Endothelial cell of umbilical vein (primary cell): ENCODE measurements around the gene SDF4. TPM values are rescaled to one million over a fixed set of nuclear protein-coding genes. Genes with fewer than 3 reads are reported as not detected.

Experiments used
- BruUV-seq: library from RNA; stranded (reverse); fragments of 400-500 nt; replicated peaks from 2 replicates; lab custom pipeline; 2021; lab: Mats Ljungman, UMichigan
- CTCF ChIA-PET: fragments of 300-600, 350-600 bp; sonication (Branson Sonifier 250); formaldehyde crosslinking; loops from one replicate; lab custom pipeline; 2021; ENCODE audit warnings: antibody characterized with exemption, inconsistent platforms; lab: Charles Lee
- POLR2A ChIA-PET: fragments of 300-600, 350-600 bp; sonication (Branson Sonifier 250); formaldehyde crosslinking; loops from one replicate; lab custom pipeline; 2021; ENCODE audit warnings: antibody characterized with exemption, inconsistent platforms; lab: Charles Lee
- DNase-seq: peaks from one replicate; pipeline ENCODE4 v3.0.0-alpha.2; 2011; ENCODE audit warnings: low read depth, low spot score
- FAIRE-seq: peaks from 2 replicates; lab custom pipeline; 2011; peaks lifted over from hg19 to GRCh38; lab: Jason Lieb, UNC
- H2AFZ ChIP-seq: 2 replicates; pipeline ENCODE4 v1.6.0; 2012; ENCODE audit warnings: low read depth, low read length, control low read depth, inconsistent platforms
- H3K27ac ChIP-seq: 2 replicates; pipeline ENCODE4 v1.5.1; 2011; ENCODE audit warnings: low read depth, mild to moderate bottlenecking, control low read depth, low read length, moderate library complexity; ENCODE audit not compliant: insufficient read depth
- H3K27me3 ChIP-seq, 2 experiments: 2 replicates each; pipeline versions ENCODE4 v1.6.0 to v1.6.1; 2011; ENCODE audit warnings: low read length in 2 of 2, mixed read lengths in 1 of 2; ENCODE audit not compliant: control insufficient read depth in 2 of 2, insufficient read depth in 2 of 2
- H3K36me3 ChIP-seq, 2 experiments: 2 replicates in 1 of 2; 3 replicates in 1 of 2; pipeline ENCODE4 v1.5.1; 2011; ENCODE audit warnings: low read length in 2 of 2, mild to moderate bottlenecking in 1 of 2, moderate library complexity in 1 of 2; ENCODE audit not compliant: control insufficient read depth in 2 of 2, insufficient read depth in 2 of 2; ENCODE audit errors: extremely low read depth in 1 of 2
- H3K4me1 ChIP-seq: 3 replicates; pipeline ENCODE4 v1.5.1; 2011; ENCODE audit warnings: mild to moderate bottlenecking, low read length; ENCODE audit not compliant: control insufficient read depth, insufficient read depth; ENCODE audit errors: extremely low read depth
- H3K4me2 ChIP-seq: 2 replicates; pipeline ENCODE4 v1.6.1; 2011; ENCODE audit warnings: low read length, control low read depth, mixed read lengths; ENCODE audit not compliant: insufficient read depth
- H3K4me3 ChIP-seq, 3 experiments: fragments of 200-600 bp in 1 of 3; sonication (generic), shearing (Covaris generic) in 1 of 3; replicated peaks in 1 of 3; 2 replicates each; pipeline ENCODE4 v1.5.1; 2011 to 2016; ENCODE audit warnings: control low read depth in 3 of 3, low read length in 3 of 3, mild to moderate bottlenecking in 2 of 3, inconsistent platforms in 1 of 3, low read depth in 1 of 3, moderate library complexity in 1 of 3; ENCODE audit not compliant: insufficient read depth in 1 of 3
- H3K79me2 ChIP-seq: 2 replicates; pipeline ENCODE4 v1.6.0; 2012; ENCODE audit warnings: low read length, inconsistent platforms; ENCODE audit not compliant: control insufficient read depth, insufficient read depth
- H3K9ac ChIP-seq: replicated peaks from 2 replicates; pipeline ENCODE3; 2011; ENCODE audit warnings: low read length, control low read depth; ENCODE audit not compliant: insufficient read depth; ENCODE audit errors: extremely low read depth
- H3K9me1 ChIP-seq: replicated peaks from 3 replicates; pipeline ENCODE4 v1.6.0; 2011; ENCODE audit warnings: mild to moderate bottlenecking, low read length; ENCODE audit not compliant: control insufficient read depth, insufficient read depth; ENCODE audit errors: extremely low read depth
- H3K9me3 ChIP-seq: replicated peaks from 2 replicates; pipeline ENCODE4 v1.5.1; 2012; ENCODE audit warnings: low read length, inconsistent platforms; ENCODE audit not compliant: control insufficient read depth, insufficient read depth
- H4K20me1 ChIP-seq: replicated peaks from 2 replicates; pipeline ENCODE3; 2011; ENCODE audit warnings: mild to moderate bottlenecking, low read length; ENCODE audit not compliant: control insufficient read depth, insufficient read depth; ENCODE audit errors: extremely low read depth
- CTCF ChIP-seq, 2 donors: IDR thresholded peaks; 1 replicate in 1 of 2; 2 replicates in 1 of 2; pipeline ENCODE4 v1.5.1; 2011; ENCODE audit warnings: low read length in 2 of 2, mild to moderate bottlenecking in 2 of 2, moderate library complexity in 2 of 2, control low read depth in 1 of 2, inconsistent platforms in 1 of 2, low read depth in 1 of 2; ENCODE audit not compliant: insufficient read depth in 1 of 2; ENCODE audit errors: extremely low read depth in 1 of 2
- EZH2 ChIP-seq: IDR thresholded peaks from 2 replicates; pipeline ENCODE4 v1.6.1; 2012; ENCODE audit warnings: borderline replicate concordance, low read depth, mild to moderate bottlenecking, moderate library complexity, low read length, inconsistent platforms; ENCODE audit not compliant: severe bottlenecking
- FOS ChIP-seq: IDR thresholded peaks from 2 replicates; pipeline ENCODE4 v1.6.1; 2011; ENCODE audit warnings: mild to moderate bottlenecking, low read length, moderate library complexity, borderline replicate concordance; ENCODE audit not compliant: insufficient read depth
- GATA2 ChIP-seq: IDR thresholded peaks from 2 replicates; pipeline ENCODE4 v1.7.0; 2011; ENCODE audit warnings: low read depth, mild to moderate bottlenecking, moderate library complexity, mixed read lengths, low read length; ENCODE audit not compliant: insufficient read length, insufficient read depth
- JUN ChIP-seq: IDR thresholded peaks from 2 replicates; pipeline ENCODE4 v1.6.1; 2011; ENCODE audit warnings: borderline replicate concordance, low read depth; ENCODE audit not compliant: insufficient read length, insufficient read depth
- MYC ChIP-seq: IDR thresholded peaks from one replicate; pipeline ENCODE4 v1.6.1; 2011; ENCODE audit warnings: mild to moderate bottlenecking, low read depth, low read length
- POLR2A ChIP-seq: IDR thresholded peaks from 2 replicates; pipeline ENCODE4 v1.6.1; 2012; ENCODE audit warnings: low read depth, mild to moderate bottlenecking, control low read depth, low read length
- POLR2AphosphoS5 ChIP-seq: IDR thresholded peaks from 2 replicates; pipeline ENCODE4 v1.6.1; 2012; ENCODE audit warnings: low read depth, mild to moderate bottlenecking, control low read depth, low read length, moderate library complexity; ENCODE audit not compliant: insufficient read depth
- dilution Hi-C: fragments of 300-500 bp; cut with MboI; formaldehyde crosslinking; loops from one replicate; pipeline ENCODE4 v1.15.0; 2019; ENCODE audit warnings: low sequenced_read_pairs; ENCODE audit not compliant: extremely low pct_ligation_motif_present
- intact Hi-C: fragments of 100-400 bp; cut with micrococcal nuclease; formaldehyde crosslinking; loops from one replicate; pipeline ENCODE4 v1.10.0; 2022
- polyA plus RNA-seq, 4 experiments: library from polyadenylated mRNA; depleted of rRNA in 3 of 4; stranded (reverse) in 3 of 4; unstranded in 1 of 4; fragments of >200 nt; gene quantifications; 2 replicates each; pipeline versions ENCODE4 v1.2.1 to v1.2.3, GENCODE V29; 2011 to 2012; ENCODE audit warnings: missing spikeins in 1 of 4
- total RNA-seq: library from RNA; stranded (reverse); gene quantifications from 2 replicates; pipeline ENCODE4 v1.2.3, GENCODE V29; 2021
- TF ChIP-seq, protein P1 (sequence below): IDR thresholded peaks from 2 replicates; pipeline ENCODE4 v1.6.1; 2011; ENCODE audit not compliant: insufficient read depth, insufficient read length

Gene SDF4
- total and polyA plus RNA-seq, 2 donors (not counting 3 experiments of a cell fraction or from before 2014, with no cell fraction given), result 175 to 185 TPM

DNA sequence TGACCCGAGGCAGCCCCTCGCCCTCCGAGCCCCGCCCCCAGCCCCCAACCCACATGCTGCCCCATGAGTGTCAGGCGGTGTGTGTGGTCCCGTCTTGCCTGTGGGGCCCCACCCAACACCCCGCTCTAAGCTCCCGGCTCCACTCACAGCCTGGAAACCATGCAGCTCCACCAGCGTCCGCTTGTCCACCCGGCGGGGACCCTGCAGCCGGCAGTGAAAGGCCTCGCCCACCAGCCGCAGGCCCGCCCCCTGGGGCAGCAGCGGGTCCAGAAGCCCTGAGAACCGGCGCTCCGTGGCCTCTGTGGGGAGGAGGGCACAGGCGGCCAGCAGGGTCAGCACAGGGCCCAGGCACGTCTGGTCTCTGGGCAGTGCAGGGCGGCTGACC lies 12.0 kb upstream of the SDF4 start:
- Histone ChIP-seq H3K4me3 (no peak overlapping the region), H4K20me1 (no peaks in the 10 kb centered on the region), H3K9ac (no peak overlapping the region), H2AFZ (no peak overlapping the region), H3K79me2 (no peaks in the 10 kb centered on the region), H3K36me3 (no peaks in the 10 kb centered on the region), H3K4me2 (no peak overlapping the region), H3K27ac (no peak overlapping the region), H3K27me3 (peaks cover 10 to 14% of the 10 kb centered on the region in 2 experiments), H3K9me1 (no peaks in the 10 kb centered on the region), H3K9me3 (no peaks in the 10 kb centered on the region), H3K4me1 (no peaks in the 10 kb centered on the region)
- TF ChIP-seq MYC, result no peak
- no peak for TF ChIP-seq JUN
- no peak for TF ChIP-seq FOS
- TF ChIP-seq EZH2, result no peak
- TF ChIP-seq POLR2A, result no peak
- no peak for TF ChIP-seq GATA2
- TF ChIP-seq, protein P1, sequence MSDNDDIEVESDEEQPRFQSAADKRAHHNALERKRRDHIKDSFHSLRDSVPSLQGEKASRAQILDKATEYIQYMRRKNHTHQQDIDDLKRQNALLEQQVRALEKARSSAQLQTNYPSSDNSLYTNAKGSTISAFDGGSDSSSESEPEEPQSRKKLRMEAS, result no peak
- FAIRE-seq (no peak), DNase-seq (no peak)
- no TSS peak for BruUV-seq
- ChIA-PET CTCF (no interaction called here), POLR2A (no interaction called here)
- dilution Hi-C loops, result no loop called here
- intact Hi-C loops, result no loop called here

DNA sequence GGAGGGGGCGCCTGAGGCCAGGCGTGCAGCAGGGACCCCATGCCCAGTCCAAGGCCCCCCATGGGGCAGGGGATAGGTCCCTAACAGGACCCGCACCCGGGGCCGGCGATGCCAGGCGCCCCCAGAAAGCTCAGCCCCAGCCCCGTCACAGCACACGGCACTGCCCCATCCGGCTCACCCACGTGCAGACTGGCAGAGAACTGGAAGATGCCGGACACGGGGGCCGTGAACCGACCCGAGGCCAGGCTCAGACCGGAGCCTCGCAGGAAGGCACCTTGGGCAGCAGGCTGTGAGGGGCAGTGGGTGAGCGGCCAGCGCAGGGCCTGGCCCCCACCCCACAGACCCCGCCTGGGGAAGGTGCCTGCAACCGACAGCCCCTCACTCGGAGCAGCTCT lies 11.5 kb upstream of the SDF4 start:
- H3K9ac ChIP-seq, result no peak overlapping the region
- BruUV-seq, result no TSS peak
- CTCF ChIA-PET, result no interaction called here

More for the DNA sequence above, 11.5 kb upstream of the SDF4 start:
- H3K4me3 ChIP-seq, result no peak overlapping the region
- no peaks in the 10 kb centered on the region for H4K20me1 ChIP-seq
- DNase-seq, result no peak
- POLR2A ChIA-PET, result no interaction called here
- no peaks in the 10 kb centered on the region for H3K9me1 ChIP-seq
- no peak for FAIRE-seq
- H2AFZ ChIP-seq, result no peak overlapping the region
- H3K27ac ChIP-seq, result no peak overlapping the region
- dilution Hi-C loops, result no loop called here
- no peaks in the 10 kb centered on the region for H3K4me1 ChIP-seq
- no peak overlapping the region for H3K4me2 ChIP-seq
- H3K9me3 ChIP-seq, result no peaks in the 10 kb centered on the region
- TF ChIP-seq GATA2 (no peak), MYC (no peak), POLR2AphosphoS5 (no peak), CTCF (IDR thresholded peaks at IDR 0.05; ENCODE audit: extremely low read depth in 1 of 2, insufficient read depth in 1 of 2, low read depth in 1 of 2, low read length in 2 of 2) (no peak), EZH2 (no peak), FOS (no peak), POLR2A (no peak), JUN (no peak)
- TF ChIP-seq, protein P1, result no peak
- no peaks in the 10 kb centered on the region for H3K79me2 ChIP-seq
- intact Hi-C loops, result no loop called here
- H3K36me3 ChIP-seq, result no peaks in the 10 kb centered on the region
- peaks cover 10 to 14% of the 10 kb centered on the region in 2 experiments for H3K27me3 ChIP-seq
